Measurements from ENCODE around the gene SLC44A1. TPM values are rescaled to one million over a fixed set of nuclear protein-coding genes. Genes with fewer than 3 reads are reported as not detected.

Gene SLC44A1
- total and polyA plus RNA-seq, 10 of the 15 experiments (the other 5 are each of a cell fraction or from before 2014, with no cell fraction given) = 2.4 to 21.2 (median 12.4) TPM

DNA sequence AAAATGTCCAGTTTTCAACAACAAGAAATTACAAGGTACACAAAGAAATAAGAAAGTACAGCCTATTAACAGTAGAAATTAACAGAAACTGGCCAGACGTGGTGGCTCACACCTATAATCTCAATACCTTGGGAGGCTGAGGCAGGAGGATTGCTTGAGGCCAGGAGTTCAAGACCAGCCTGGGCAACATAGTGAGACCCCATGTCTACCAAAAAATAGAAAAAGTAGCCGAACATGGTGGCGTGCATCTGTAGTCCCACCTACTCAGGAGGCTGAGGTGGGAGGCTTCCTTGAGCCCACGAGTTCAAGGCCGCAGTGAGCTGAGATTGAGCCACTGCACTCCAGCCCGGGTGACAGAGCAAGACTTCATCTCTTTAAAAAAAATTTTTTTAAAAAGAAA is 161.9 kb downstream of the SLC44A1 start:
- SMC1A ChIA-PET (ENCODE audit: uncharacterized antibody, unreplicated experiment) = interaction anchor here (0.8 to 1.5 kb wide), 2 partner anchors 46 to 49 kb away, joined by 3 to 5 read pairs; no protein-coding TSS in a partner anchor
- POLR2A ChIA-PET = no interaction called here
- DNase-seq (ENCODE audit: low read depth, low spot score) (no peak), ATAC-seq (no peak), FAIRE-seq (no peak)
- Histone ChIP-seq H3K9ac (ENCODE audit: control insufficient read depth, insufficient read depth, low read length) (no peak overlapping the region), H3K4me3 (no peak overlapping the region), H4K20me1 (ENCODE audit: control insufficient read depth, insufficient read depth) (no peaks in the 10 kb centered on the region), H3K4me1 (ENCODE audit: control insufficient read depth, insufficient read depth, low read length) (no peaks in the 10 kb centered on the region; the same call in 1 of the 2 replicates), H3K36me3 (ENCODE audit: control insufficient read depth in 2 of 2, insufficient read depth in 2 of 2, low read length in 1 of 2) (no peaks in the 10 kb centered on the region), H3K27me3 (replicated peaks in 1 of 2; ENCODE audit: control insufficient read depth in 2 of 2, insufficient read depth in 2 of 2, low read length in 1 of 2) (no peaks in the 10 kb centered on the region), H3K79me2 (ENCODE audit: control insufficient read depth, insufficient read depth, low read length) (no peaks in the 10 kb centered on the region), H3K4me2 (ENCODE audit: control insufficient read depth, insufficient read depth) (peak overlapping the region; percentile 5; the same call in 1 of the 2 replicates), H2AFZ (ENCODE audit: control insufficient read depth, low read depth, low read length) (no peak overlapping the region), H3K27ac (ENCODE audit: control insufficient read depth, insufficient read depth) (no peak overlapping the region), H3K9me3 (replicated peaks; ENCODE audit: control insufficient read depth, insufficient read depth, low read length) (no peaks in the 10 kb centered on the region; the same call in 2 of the 3 replicates)
- BruUV-seq (replicated peaks) = no TSS peak
- RAD21 ChIA-PET (ENCODE audit: unreplicated experiment) = interaction anchor here (1.3 to 1.6 kb wide), 2 partner anchors 10 to 247 kb away, joined by 3 to 5 read pairs; no protein-coding TSS in a partner anchor
- CTCF ChIA-PET = interaction anchor here (0.9 to 1.2 kb wide), 3 partner anchors 9 to 240 kb away, joined by 3 read pairs; no protein-coding TSS in a partner anchor
- in situ Hi-C loops (cut with MboI) = no loop called here
- WGBS (ENCODE audit: insufficient coverage, insufficient replicate concordance, low lambda C conversion rate, missing lambda C conversion rate) = 69% methylated on average over 6 of the region's 6 CpGs
- TF ChIP-seq HDGF (IDR thresholded peaks at IDR 0.05) (no peak), CBFB (IDR thresholded peaks at IDR 0.05; ENCODE audit: low read depth) (no peak), SP1 (IDR thresholded peaks at IDR 0.05; ENCODE audit: low read depth, low read length) (no peak), TCF7 (IDR thresholded peaks at IDR 0.05; ENCODE audit: borderline replicate concordance) (no peak), CHD2 (IDR thresholded peaks at IDR 0.05; ENCODE audit: borderline replicate concordance, low read depth, low read length) (no peak), FOXK2 (IDR thresholded peaks at IDR 0.05) (no peak), EP300 (IDR thresholded peaks at IDR 0.05; ENCODE audit: borderline replicate concordance in 1 of 2, control insufficient read depth in 1 of 2, low read depth in 2 of 2, low read length in 2 of 2) (no peak), MTA2 (IDR thresholded peaks at IDR 0.05; ENCODE audit: low read depth) (no peak), MXI1 (IDR thresholded peaks at IDR 0.05; ENCODE audit: low read depth, low read length) (no peak), ZZZ3 (IDR thresholded peaks at IDR 0.05; ENCODE audit: control insufficient read depth, insufficient read length, low read depth) (no peak)
- intact Hi-C loops (cut with micrococcal nuclease; ENCODE audit: unreplicated experiment) = loop anchor here (5.0 kb wide), 1 partner anchor 49 kb away; no protein-coding TSS in a partner anchor

Data from GM12878 (cell line).